Kidney glomerular epithelial cell (primary cell): ENCODE data around the gene TOX2.

Source experiments
- DNase-seq: peaks from one replicate; lab custom pipeline; 2025; lab: John Stamatoyannopoulos, UW

TOX2 gene

DNA sequence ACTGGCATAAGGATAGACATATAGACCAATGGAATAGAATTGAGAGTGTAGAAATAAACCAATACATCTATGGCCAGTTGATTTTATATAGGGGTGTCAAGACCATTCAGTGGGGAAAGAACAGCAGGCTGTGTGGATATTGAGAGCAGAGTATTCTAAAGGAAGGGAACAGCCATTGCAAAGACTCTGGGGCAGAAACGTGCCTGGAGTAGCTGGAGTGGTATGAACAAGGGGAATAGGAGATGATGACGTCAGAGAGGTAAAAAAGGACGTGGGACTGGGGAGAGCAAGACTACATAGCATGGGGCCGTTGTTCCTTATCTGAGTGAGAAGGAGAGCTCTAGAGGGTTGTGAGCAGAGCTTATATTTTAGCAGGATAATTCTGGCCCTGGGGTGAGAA is 85.2 kb downstream of the TOX2 start:
- DNase-seq = no peak

DNA sequence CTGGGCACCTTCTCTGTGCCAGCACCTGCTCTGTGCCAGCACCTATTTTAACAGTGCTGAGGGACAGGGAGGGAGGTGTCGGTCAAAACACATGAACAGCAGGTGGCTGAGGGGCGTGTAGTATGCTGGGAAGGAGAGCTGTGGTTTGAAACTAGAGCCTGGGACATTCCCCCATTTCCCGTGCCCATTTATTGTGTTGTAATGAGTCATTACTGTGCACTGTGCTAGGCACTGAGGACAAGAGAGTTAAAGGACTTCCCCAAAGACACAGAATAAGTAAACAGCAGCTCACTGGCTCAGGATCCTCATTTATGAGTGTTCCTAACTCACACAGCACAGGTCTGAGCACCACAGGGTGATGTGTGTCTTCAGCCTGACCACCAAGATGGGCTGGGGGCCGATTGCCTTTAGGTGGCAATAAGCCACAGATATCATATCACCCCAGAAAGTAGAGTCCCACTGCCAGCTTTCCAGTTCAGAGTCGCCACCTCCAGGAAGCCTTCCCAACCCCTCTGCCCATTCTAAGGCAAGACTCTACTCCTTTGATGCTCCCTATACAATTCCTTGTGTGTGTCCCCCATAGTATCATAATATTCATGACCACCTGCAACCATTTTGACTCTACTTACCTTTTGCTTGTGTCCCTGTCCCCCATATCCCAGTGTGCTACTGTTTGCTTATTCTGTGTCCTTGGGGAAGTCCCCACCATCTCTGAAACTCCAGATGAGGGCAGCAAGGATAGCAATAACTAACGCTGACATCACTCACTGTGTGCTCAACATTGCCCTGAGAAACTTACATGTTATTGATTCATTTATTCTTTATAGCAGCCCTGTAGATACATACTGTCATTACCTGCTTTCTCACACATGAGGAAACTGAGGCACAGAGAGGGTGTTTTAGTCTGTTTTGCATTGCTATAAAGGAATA is 87.3 kb downstream of the TOX2 start:
- DNase-seq = no peak

DNA sequence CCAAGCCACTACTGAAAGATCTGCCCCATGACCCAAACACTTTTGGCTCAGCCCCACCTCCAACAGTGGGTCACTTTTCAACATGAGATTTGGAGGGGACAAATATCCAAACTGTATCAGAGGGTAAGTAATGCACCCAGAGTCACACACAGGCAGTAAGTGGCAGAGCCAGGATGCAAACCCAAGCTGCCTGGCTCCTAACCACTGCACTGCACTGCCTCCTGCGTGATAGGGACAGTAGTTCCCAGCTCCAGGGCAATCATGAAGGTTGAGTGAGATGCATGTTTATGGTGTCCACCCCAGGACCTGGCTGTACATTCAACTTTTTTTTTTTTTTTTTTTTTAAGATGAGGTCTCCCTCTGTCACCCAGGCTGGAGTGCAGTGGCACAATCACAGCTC is 88.2 kb downstream of the TOX2 start:
- no peak for DNase-seq

DNA sequence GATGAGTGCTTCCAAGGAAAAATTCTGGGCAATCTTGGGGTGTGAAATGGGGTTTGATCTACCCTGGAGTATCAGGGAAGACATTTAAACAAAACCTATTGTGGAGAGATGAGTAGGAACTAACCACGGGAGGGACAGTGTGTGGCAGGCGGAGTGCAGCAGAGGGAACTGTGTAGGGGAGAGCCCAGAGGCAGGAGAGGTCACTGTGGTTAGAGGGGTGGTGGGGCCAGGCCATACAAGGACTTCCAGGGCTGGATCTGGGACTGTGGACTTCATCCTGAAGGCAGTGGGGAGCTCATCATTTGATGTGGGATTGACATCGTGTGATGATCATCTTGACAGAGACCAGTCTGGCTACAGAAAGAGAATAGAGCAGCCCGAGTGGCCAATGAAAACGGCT is 89.0 kb downstream of the TOX2 start:
- no peak for DNase-seq

DNA sequence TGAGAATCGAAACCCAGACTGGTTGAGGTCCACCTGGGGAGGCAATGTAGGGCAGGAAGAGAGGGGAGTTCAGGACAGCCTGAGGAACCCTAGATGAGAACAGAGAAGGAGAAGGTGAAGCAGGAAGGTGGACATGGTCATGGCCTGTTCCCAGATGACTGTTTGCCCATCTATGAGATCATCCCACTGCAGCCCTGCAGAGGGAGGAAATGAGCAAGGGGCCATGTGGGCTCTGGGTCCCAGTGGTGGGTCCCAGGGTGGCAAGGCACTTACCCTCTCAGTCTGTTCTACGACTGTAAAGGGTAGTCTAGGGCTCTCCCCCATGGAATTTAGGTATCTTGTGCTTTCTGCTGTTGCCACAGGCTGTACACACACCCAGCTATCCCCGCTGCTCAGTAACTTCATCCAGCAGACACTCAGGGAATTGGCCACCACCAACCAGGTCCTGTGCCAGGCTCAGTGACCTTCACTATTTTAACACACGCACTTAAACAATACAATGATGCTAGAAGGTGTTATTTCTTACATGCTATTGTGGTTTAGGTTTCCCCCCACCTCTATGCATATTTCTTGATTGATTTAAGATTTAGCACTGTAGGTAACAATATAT is 89.8 kb downstream of the TOX2 start:
- DNase-seq = no peak

DNA sequence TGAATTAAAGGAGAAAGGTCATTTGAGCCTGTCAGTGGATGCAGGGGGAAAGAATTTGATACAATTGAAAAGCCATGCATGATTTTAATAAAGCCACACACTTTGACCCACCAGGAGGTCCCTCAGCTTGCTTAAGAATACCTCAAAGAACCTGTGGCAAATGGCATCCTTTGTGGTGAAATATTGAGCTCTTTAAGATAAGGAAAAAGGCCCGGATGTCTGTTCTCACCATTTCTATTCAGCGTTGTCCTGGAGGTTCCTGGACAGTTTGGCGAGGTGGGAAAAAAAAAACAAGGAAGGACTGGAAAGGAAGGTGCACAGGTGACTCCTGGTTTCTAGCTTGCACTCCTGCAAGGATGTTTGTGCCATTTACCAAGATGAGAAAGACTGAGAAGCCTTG is 91.0 kb downstream of the TOX2 start:
- DNase-seq = no peak

DNA sequence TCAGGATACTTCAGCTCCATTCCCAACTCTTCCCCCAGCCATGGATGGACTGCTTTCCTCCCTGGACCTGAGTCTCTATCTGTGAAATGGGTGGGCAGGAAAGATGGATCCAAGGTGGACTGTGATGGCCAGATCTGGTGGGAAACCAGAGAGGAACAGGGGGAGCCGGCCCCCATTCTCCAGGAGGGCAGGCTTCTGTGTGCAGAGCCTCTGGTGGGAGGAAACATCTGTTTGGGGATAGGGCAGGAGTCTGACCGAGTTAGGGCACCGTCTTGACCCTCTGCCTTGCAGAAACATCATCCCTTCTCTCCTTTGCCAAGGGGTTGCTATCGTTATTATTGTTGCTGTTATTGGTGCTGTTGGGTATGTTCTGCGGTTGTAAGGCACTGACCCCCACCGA is 91.5 kb downstream of the TOX2 start:
- no peak for DNase-seq

DNA sequence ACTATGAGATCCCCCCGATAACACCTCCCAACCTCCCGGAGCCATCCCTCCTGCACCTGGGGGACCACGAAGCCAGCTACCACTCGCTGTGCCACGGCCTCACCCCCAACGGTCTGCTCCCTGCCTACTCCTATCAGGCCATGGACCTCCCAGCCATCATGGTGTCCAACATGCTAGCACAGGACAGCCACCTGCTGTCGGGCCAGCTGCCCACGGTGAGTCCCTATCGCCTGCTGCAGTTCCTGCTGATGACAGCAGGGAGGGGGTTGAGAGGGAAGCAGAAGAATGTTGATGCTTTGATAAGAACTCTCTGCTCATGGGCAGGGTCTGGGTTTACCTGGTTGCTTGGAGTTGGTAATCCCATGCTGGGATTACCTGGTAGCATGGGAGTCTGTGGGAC is 91.9 kb downstream of the TOX2 start:
- no peak for DNase-seq

DNA sequence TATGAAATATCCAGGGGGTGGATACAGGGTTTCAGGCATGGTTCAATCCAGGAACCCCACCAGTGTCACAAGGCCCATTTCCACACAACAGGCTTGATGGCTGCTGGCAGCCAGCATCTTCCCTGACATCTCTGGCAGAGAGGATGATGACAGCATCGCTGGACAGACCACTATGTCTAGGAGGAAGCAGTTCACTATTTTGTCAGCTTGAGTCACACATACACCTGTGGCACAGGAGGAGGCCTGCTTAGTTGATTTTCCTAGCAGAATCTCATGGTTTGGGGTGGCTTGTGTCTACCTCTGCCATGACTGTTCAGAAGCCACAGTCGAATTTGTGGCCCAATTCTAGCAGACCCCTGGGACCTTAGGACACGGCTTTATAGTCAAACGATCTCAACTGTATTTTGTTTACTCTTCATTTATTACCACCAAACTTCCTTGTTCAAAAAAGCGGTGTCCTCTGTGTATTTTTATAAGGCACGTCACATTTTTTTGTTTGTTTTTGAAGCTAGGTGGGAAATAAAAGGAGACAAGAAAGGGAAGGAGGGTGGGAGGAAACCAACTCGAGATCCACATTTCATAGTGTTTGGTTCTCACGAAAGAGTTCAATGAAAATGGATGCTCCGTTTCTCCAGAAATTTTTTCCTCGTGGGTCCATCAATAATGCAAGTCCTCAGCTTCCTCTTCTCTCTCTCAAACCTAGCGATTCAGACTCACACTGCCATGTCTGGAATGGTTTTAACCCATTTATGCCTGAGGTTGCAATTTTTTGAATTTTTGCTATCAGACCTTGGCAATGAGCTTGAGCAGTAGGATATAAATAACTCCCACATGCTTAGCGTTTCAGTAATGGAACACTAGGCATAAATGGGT is 94.4 kb downstream of the TOX2 start:
- DNase-seq = no peak

DNA sequence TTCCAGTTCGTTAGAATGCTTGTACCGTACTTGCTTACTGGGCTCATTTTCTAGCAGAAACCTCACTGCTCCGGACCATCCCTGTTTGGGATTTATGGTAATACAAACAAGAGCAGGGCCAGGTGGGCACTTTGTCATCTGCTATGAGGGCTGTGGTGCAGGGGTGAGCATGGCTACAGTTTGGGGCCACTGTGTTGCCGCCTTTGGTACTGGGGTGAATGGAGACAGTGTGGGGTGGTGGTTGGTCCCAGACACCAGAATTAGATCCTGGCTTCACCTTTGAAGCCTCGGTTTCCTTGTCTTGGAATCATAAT is 95.0 kb downstream of the TOX2 start:
- no peak for DNase-seq

DNA sequence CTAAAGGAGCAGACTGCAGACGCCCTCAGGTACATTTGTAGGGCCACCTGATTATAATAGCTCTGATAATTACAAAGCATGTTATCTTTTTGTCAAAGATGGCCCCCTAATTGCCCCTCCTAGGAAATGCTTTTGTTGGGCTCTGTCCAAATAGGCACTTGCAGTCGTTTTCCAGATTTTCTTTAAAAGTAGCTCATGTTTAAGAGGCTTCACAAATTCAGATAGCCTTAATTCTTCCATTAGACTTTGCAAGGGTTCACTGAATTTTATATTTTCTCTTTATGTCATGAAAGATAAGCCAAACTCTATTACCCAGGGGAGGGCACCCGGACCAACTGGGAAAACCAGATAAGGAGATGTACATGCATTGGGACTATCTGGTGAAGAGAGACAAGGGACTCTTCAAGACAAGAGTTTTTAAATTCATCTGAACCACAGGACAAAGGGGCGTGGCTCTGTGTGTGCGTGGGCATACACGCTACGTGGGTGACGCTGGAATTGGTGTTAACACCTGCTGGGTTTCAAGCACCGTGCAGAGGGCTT is 95.6 kb downstream of the TOX2 start:
- no peak for DNase-seq

DNA sequence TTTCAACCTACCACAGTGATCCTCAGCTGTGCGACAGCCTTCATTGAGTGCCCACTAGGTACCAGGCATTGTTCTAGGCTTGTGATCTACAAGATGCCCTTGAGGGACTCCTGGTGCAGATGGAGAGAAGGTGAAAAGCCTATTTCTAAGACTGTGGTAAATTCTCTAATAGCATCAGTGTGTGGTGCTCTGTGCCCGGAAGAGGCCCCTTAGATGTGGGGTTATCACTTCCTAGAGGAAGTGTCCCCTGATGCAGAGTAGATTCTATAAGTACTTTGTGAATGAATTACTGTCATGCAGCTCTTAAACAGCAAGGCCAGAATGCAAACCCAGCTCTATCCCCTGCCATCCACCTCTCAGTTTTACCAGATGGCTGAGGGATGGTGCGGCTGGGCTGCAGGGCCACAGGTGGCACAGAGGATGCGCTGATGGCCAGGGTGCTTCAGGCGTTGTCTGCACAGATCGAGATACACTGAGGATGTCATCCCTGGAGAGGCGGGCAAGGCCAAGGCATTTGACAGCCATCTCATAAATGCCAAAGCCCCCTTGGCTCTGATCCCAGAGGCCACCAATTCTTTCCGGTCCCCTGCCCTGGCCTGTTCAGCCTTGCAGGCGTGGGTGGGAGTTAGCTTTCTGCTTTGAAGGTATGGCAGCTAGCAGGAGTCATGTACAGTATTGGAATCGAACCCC is 96.7 kb downstream of the TOX2 start:
- DNase-seq = no peak

DNA sequence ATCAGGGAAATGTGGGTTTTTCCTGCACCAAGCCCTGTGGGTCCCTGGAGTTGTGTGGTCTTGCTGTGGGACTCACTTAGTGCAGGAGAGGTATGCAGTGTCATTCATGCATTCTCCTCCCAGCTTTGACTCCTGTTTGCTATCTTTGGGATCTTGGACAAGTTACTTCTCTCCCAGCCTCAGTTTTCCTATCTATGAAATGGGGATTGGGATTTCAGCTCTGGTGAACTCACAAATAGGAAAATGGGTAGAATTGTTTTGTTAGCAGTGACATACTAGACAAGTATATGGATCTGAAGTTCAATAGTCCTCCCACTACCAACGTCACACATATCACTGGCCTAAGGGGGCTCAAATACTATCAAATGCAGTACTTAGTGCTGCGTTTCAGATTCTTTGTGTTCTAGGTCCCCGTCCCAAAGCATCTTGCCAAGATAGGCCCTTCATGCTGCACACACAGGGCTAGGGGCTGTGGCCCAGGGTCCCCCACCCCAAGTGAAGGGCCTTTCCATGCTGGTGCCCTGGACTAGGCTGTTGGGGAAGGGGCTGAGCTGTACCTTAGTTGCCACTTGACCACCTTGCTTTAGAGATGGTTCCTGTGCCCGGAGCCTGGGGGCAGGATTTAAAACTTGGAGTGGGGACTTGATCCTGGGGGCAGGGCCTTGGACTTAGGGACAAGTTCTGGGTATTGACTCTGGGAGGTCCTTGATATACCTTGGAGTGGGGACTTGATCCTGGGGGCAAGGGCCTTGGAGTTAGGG is 98.0 kb downstream of the TOX2 start:
- no peak for DNase-seq

DNA sequence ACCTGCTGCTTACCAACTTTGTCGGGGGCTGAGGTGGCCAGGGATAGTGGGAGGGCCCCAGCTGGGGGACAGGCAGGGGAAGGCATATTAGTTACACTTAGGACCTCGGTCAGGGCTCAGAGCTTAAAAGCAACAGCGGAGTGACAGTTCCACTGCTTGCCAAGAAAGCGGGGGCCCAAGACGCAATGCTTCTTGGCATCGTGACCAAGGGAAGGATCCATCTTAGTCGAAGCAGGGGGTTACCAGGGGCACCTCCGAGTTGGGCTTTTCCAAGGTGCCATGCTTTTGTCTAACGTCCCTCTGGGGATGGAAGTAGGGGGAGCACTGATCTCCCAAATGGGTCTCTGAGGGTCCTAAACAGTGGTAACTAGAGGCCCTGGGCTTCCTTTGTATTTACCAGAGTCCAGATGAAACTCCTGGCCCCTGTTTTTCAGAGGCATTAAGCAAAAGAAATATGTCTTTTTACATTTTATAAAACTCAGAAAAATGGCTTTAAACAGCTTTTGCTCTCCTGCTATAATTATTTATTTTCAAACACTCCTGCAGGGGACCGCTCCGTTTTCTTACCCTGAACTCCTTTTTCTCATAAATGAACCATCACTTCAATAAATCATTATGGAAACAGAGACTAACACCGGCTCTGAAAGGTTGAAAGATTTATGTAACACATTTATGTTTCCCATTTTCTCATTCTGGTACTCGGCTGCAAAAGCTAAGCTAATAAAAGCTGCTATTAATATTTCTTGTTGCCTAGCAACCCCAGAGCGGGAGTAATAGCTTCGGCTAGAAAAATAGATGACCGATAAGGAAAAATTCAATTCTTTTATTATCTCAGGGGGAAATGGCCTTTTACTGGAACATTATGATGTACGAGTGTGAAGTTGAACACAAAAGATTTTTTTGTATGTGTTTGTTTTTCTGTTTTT is 100.4 kb downstream of the TOX2 start:
- DNase-seq = no peak

DNA sequence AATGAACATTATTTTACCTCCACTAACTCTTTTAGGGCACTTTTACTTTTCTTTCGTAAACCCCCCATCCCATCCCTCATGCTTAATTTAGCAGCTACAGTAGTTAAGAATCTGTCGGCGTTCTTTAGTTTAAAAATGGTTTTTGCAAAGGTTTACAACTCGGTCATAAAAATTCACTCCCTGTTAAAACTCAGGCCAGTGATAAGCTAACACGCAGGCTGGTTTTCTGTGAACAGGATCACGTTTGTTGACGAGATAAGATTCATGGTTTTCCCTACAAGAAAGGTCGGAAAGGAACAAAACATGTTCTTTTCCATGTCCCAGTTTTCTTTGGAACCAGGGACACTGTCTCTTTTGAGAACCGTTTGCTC is 101.1 kb downstream of the TOX2 start:
- no peak for DNase-seq

DNA sequence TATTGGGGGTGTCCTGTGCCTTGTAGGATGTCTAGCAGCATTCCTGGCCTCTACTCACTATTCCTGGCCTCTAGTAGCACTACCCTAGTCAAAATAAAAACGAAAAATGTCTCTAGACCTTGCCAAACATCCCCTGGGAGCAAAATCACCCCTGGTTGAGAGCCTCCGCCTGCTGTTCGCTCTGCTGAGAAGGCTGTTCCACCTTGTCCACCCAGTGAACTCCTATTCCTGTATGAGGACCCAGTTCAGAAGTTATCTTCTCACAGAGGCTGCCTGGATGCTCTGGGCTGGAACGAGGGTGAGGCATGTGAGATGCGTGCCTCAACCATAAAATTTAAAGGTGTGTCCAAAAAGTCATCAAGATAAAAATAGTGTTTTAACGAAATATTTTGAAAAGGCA is 101.9 kb downstream of the TOX2 start:
- no peak for DNase-seq

DNA sequence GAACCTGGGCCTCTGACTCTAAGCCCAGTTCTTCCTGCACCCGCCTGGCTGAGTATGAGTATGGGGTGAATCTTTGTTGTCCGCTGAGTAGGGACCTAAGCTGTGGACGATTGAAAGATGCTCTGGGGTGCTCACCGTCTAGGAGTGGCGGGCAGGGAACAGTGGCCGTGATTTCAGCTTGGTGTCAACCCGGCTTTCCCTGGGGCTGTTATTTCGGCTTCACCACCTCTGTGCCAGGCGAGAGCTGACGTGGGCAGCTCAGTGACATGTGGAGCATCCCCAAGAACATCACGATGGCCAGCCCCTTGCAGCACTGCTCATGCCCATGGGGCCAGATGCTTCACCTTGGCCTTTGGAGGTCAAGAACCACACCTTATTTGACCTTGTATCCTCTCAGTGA is 102.6 kb downstream of the TOX2 start:
- DNase-seq = no peak

DNA sequence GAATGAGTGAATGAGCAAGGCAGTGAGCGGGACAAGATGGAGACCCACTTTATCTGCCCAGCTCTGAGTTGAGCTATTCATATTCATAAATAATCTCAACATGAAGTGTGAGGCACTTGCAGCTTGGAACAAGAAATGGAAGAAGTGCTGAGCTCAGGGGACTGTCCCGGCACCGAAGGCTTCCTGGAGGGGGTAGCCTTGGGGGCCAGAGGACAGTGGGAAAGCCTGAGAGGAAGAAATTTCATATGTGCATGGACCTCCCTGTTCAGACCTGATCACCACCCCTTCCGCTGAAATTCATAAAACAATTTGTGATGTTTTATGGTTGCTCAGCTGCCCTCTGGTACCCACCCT is 103.2 kb downstream of the TOX2 start:
- no peak for DNase-seq

DNA sequence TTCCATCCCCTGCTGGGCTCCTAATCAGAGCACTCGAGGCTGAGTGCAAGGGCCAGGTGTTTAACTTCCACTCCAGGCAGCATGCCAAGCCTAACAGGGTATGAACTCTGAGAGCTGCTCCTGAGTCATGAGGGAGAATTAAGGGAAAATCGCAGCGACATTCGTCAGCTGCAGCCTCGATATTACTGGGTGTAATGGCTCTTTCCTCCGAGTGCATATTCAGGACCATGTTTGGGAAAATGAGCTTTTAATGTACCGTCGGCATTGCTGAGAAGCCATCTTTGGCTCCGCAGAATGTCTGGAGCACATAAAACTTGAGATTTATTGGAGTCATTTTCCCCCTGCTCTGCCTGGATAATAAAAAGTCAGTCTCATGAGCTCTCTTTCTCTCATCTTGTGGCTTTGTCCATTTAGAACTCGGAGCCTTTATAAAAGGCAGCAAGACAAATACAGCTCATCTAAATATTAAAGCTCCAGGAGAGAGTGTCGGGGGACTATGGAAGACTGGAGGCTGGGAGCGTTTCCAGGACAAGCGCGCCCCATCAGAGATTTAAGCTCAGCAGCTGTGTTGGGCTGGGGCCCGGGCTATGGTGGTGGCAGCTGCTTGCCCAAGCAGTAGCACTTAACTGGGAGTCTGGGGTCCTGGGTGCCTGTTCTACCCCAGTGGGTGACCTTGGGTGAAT is 103.7 kb downstream of the TOX2 start:
- peak; percentile 30 for DNase-seq
